GM12878 (cell line): Measurements from ENCODE around the gene ITPR2. TPM values are rescaled to one million over a fixed set of nuclear protein-coding genes. Genes with fewer than 3 reads are reported as not detected.

ENCODE experiments used
- ATAC-seq: fragments of 200-7000 bp; cut with Tn5 transposase; 3 replicates; pipeline ENCODE4 v1.9.1; 2020; ENCODE audit warnings: mild to moderate bottlenecking, moderate library complexity
- BruUV-seq: library from RNA; stranded (reverse); fragments of 400-500 nt; replicated peaks from 2 replicates; lab custom pipeline; 2021; lab: Mats Ljungman, UMichigan
- CTCF ChIA-PET: fragments of 300-600 bp; sonication (Branson Sonifier 250); formaldehyde crosslinking; extraction: SDS; loops from one replicate; lab custom pipeline; 2021; ENCODE audit warnings: inconsistent platforms; lab: Yijun Ruan, JAX
- POLR2A ChIA-PET: fragments of 350-600 bp; formaldehyde crosslinking; extraction: SDS; loops from one replicate; lab custom pipeline; 2021; ENCODE audit warnings: inconsistent platforms; lab: Charles Lee
- RAD21 ChIA-PET: fragments of 300-600 bp; sonication (Branson Sonifier 250); formaldehyde crosslinking; loops from one replicate; lab custom pipeline; 2023; ENCODE audit warnings: antibody characterized with exemption; ENCODE audit not compliant: unreplicated experiment; lab: Charles Lee
- SMC1A ChIA-PET: fragments of 300-600 bp; sonication (Branson Sonifier 250); formaldehyde crosslinking; loops from one replicate; lab custom pipeline; 2023; ENCODE audit not compliant: unreplicated experiment, uncharacterized antibody; lab: Charles Lee
- DNase-seq: peaks from one replicate; pipeline ENCODE4 v3.0.0-alpha.2; 2011; ENCODE audit warnings: low read depth, low spot score
- FAIRE-seq: peaks from 3 replicates; lab custom pipeline; 2011; peaks lifted over from hg19 to GRCh38; lab: Jason Lieb, UNC
- H2AFZ ChIP-seq: 2 replicates; pipeline ENCODE4 v1.6.0; 2011; ENCODE audit warnings: low read depth, low read length, control low read depth; ENCODE audit not compliant: control insufficient read depth
- H3K27ac ChIP-seq: 2 replicates; pipeline ENCODE4 v1.5.1; 2011; ENCODE audit warnings: control low read depth; ENCODE audit not compliant: control insufficient read depth, insufficient read depth
- H3K27me3 ChIP-seq, 2 experiments: replicated peaks in 1 of 2; 2 replicates each; pipeline versions ENCODE4 v1.6.0 to v1.6.1; 2011; ENCODE audit warnings: low read length in 1 of 2; ENCODE audit not compliant: control insufficient read depth in 2 of 2, insufficient read depth in 2 of 2
- H3K36me3 ChIP-seq, 2 experiments: 2 replicates each; pipeline ENCODE4 v1.5.1; 2011; ENCODE audit warnings: low read length in 1 of 2; ENCODE audit not compliant: control insufficient read depth in 2 of 2, insufficient read depth in 2 of 2
- H3K4me1 ChIP-seq: 2 replicates; pipeline ENCODE4 v1.6.1; 2011; ENCODE audit warnings: mild to moderate bottlenecking, low read length, moderate library complexity, mixed read lengths; ENCODE audit not compliant: control insufficient read depth, insufficient read depth
- H3K4me2 ChIP-seq: 2 replicates; pipeline ENCODE4 v1.6.0; 2011; ENCODE audit warnings: control low read depth; ENCODE audit not compliant: control insufficient read depth, insufficient read depth
- H3K4me3 ChIP-seq: fragments of 200-600 bp; sonication (generic); 2 replicates; pipeline ENCODE4 v1.5.1; 2016
- H3K79me2 ChIP-seq: 2 replicates; pipeline ENCODE4 v1.6.0; 2011; ENCODE audit warnings: low read length; ENCODE audit not compliant: control insufficient read depth, insufficient read depth
- H3K9ac ChIP-seq: 2 replicates; pipeline ENCODE4 v1.8.0; 2011; ENCODE audit warnings: low read length, control low read depth, mixed read lengths; ENCODE audit not compliant: control insufficient read depth, insufficient read depth
- H3K9me3 ChIP-seq: replicated peaks from 3 replicates; pipeline ENCODE4 v1.5.1; 2011; ENCODE audit warnings: mild to moderate bottlenecking, low read length; ENCODE audit not compliant: control insufficient read depth, insufficient read depth
- H4K20me1 ChIP-seq: 2 replicates; pipeline ENCODE4 v1.6.0; 2011; ENCODE audit not compliant: control insufficient read depth, insufficient read depth
- BHLHE40 ChIP-seq, 2 experiments: fragments of 450-650 bp in 1 of 2; IDR thresholded peaks; 2 replicates each; pipeline ENCODE4 v1.6.1; 2011 to 2017; ENCODE audit warnings: low read depth in 2 of 2, borderline replicate concordance in 1 of 2, improper control_type of control experiment in 1 of 2, low read length in 1 of 2, mild to moderate bottlenecking in 1 of 2
- KAT2A ChIP-seq: conservative IDR thresholded peaks from 2 replicates; pipeline ENCODE4 v1.6.1; 2011; ENCODE audit warnings: low read depth, low read length; ENCODE audit not compliant: control insufficient read depth
- MYC ChIP-seq: IDR thresholded peaks from 2 replicates; pipeline ENCODE4 v1.6.1; 2011; ENCODE audit warnings: mild to moderate bottlenecking, low read length, moderate library complexity, inconsistent platforms; ENCODE audit not compliant: insufficient read depth, insufficient replicate concordance, insufficient read length, severe bottlenecking
- PAX8 ChIP-seq: fragments of 450-650 bp; IDR thresholded peaks from 2 replicates; pipeline ENCODE4 v1.6.1; 2017; ENCODE audit warnings: mild to moderate bottlenecking, moderate library complexity
- RBBP5 ChIP-seq: fragments of 200-600 bp; sonication (generic); conservative IDR thresholded peaks from 2 replicates; pipeline ENCODE4 v1.6.1; 2016
- SMARCA5 ChIP-seq: fragments of 450-650 bp; IDR thresholded peaks from 2 replicates; pipeline ENCODE4 v1.6.1; 2017; ENCODE audit warnings: mild to moderate bottlenecking
- YY1 ChIP-seq: IDR thresholded peaks from 2 replicates; pipeline ENCODE4 v1.6.1; 2011; ENCODE audit warnings: low read depth, mild to moderate bottlenecking, low read length
- ZBED1 ChIP-seq: IDR thresholded peaks from 2 replicates; pipeline ENCODE4 v1.6.1; 2016; ENCODE audit warnings: borderline replicate concordance
- WGBS: methylation state at CpG from one replicate; pipeline ENCODE4 v1.1.6; 2016; ENCODE audit warnings: low lambda C conversion rate; ENCODE audit not compliant: insufficient replicate concordance, insufficient coverage; ENCODE audit errors: missing lambda C conversion rate; 5-methylcytosine and 5-hydroxymethylcytosine counted together
- in situ Hi-C: fragments of 300-500 bp; cut with MboI; formaldehyde crosslinking; loops from 9 replicates; pipeline ENCODE4 v1.14.3; 2018; ENCODE audit warnings: mixed read lengths
- intact Hi-C: fragments of 100-400 bp; cut with micrococcal nuclease; formaldehyde crosslinking; loops from one replicate; pipeline ENCODE4 v1.14.2; 2022; ENCODE audit not compliant: unreplicated experiment
- polyA plus RNA-seq, 11 experiments: library from polyadenylated mRNA; depleted of rRNA in 4 of 11; unstranded in 6 of 11; stranded (reverse) in 5 of 11; fragments of >200 nt; fragmentation: Nextera tagmentation in 4 of 11; fragmentation: Illumina TruSeq in 1 of 11; extraction: Ambion mirVana in 4 of 11; extraction: Trizol in 1 of 11; gene quantifications; 1 replicate in 1 of 11; 2 replicates in 10 of 11; pipeline versions ENCODE4 v1.2.1 to v1.2.3, GENCODE V29; 2011 to 2016; ENCODE audit warnings: inconsistent platforms in 2 of 11, missing spikeins in 2 of 11, low read depth in 1 of 11
- total RNA-seq, 4 experiments: library from RNA; depleted of rRNA in 3 of 4; stranded (reverse); fragments of >200 nt in 3 of 4; fragmentation: Illumina TruSeq in 1 of 4; extraction: Trizol in 1 of 4; gene quantifications; 2 replicates each; pipeline versions ENCODE4 v1.2.1 to v1.2.3, GENCODE V29; 2013 to 2021
- TF ChIP-seq, protein P1 (sequence below): IDR thresholded peaks from 2 replicates; pipeline ENCODE4 v1.6.1; 2011; ENCODE audit warnings: low read depth, mild to moderate bottlenecking, low read length, moderate library complexity, borderline replicate concordance; ENCODE audit errors: extremely low read depth

Gene ITPR2
- total and polyA plus RNA-seq, 10 of the 15 experiments (the other 5 are each of a cell fraction or from before 2014, with no cell fraction given) = 7.5 to 76.2 (median 47.1) TPM

DNA sequence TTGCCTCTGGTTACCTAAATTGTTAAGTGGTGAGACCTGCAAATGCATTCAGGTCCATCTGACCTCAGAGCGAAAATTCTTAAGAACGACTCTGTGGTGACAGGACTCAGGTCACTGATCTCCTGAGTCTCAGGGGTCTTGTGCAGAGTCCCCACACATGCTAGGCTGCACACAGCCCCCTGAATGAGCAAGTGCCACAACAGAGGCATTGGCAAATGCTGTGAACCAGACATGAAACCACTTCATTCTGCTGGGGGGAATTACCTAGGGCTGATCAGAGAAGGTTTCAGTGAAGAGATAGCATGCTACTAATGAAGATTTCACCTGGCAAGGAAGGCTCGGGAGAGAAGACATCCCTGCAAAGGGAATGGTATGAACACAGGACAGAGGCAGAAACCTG is 281.6 kb downstream of the ITPR2 start:
- TF ChIP-seq YY1 (no peak), ZBED1 (no peak), PAX8 (no peak), BHLHE40 (IDR thresholded peaks at IDR 0.05; ENCODE audit: borderline replicate concordance in 1 of 2, low read depth in 2 of 2, low read length in 1 of 2) (no peak), RBBP5 (no peak), SMARCA5 (no peak), KAT2A (no peak), MYC (no peak)
- TF ChIP-seq, protein P1, sequence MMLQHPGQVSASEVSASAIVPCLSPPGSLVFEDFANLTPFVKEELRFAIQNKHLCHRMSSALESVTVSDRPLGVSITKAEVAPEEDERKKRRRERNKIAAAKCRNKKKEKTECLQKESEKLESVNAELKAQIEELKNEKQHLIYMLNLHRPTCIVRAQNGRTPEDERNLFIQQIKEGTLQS = no peak
- TF ChIP-seq, all 136 proteins: peak for 0
- H2AFZ ChIP-seq = no peak overlapping the region
- SMC1A ChIA-PET = interaction anchor here (1.0 to 1.3 kb wide), 2 partner anchors 9 to 57 kb away, joined by 3 to 4 read pairs; no protein-coding TSS in a partner anchor
- H3K4me1 ChIP-seq = no peaks in the 10 kb centered on the region
- DNase-seq (no peak), ATAC-seq (peak; percentile 41; the same call in 2 of the 3 replicates), FAIRE-seq (no peak)
- POLR2A ChIA-PET = no interaction called here
- H3K9ac ChIP-seq = no peak overlapping the region
- in situ Hi-C loops = no loop called here
- H3K36me3 ChIP-seq = peaks cover 4 to 27% of the 10 kb centered on the region in 2 experiments; a peak in 3 of 4 replicates
- no peaks in the 10 kb centered on the region for H3K79me2 ChIP-seq
- H4K20me1 ChIP-seq = no peaks in the 10 kb centered on the region
- no peak overlapping the region for H3K27ac ChIP-seq
- RAD21 ChIA-PET = no interaction called here
- H3K27me3 ChIP-seq = no peaks in the 10 kb centered on the region
- CTCF ChIA-PET = interaction anchor here (1.0 kb wide), 1 partner anchor 26 kb away, joined by 3 read pairs; no protein-coding TSS in a partner anchor
- H3K9me3 ChIP-seq = no peaks in the 10 kb centered on the region
- no peak overlapping the region for H3K4me3 ChIP-seq
- BruUV-seq = no TSS peak
- intact Hi-C loops = no loop called here
- no peak overlapping the region for H3K4me2 ChIP-seq
- WGBS = 25% methylated on average over 3 of the region's 3 CpGs
